Measurements from ENCODE around the gene NDUFA8. TPM values are rescaled to one million over a fixed set of nuclear protein-coding genes. Genes with fewer than 3 reads are reported as not detected.

Gene NDUFA8
- total RNA-seq, 1 experiment from 2014 or later: 60.7 TPM

- peaks cover 1 to 8% (median 5%) of the 10 kb centered on the region in 3 experiments; a peak in 6 of 7 replicates for H3K36me3 Mint-ChIP-seq (ENCODE audit: insufficient read depth in 1 of 3, low read depth in 3 of 3)
Observed at GRCh38 chr9:122138560-122139268, 20.9 kb downstream of the NDUFA8 start.

More at GRCh38 chr9:122138560-122139268, 20.9 kb downstream of the NDUFA8 start:
- no CpG with 5 or more reads among the region's 10 CpGs for WGBS (ENCODE audit: extremely low coverage, insufficient read length, low lambda C conversion rate)
- no peaks in the 10 kb centered on the region for H3K9me3 ChIP-seq (ENCODE audit: control insufficient read depth, low read depth, low read length)
- H2BK20ac ChIP-seq (ENCODE audit: low read depth, low read length, poor library complexity, severe bottlenecking): no peak overlapping the region
- H3K4me1 Mint-ChIP-seq: peaks cover 23 to 36% of the 10 kb centered on the region in 2 experiments
- H3K14ac ChIP-seq (ENCODE audit: insufficient read depth, low read length): no peak overlapping the region
- peaks cover 2% of the 10 kb centered on the region; the same call in 1 of the 2 replicates for H3K4me1 ChIP-seq (ENCODE audit: insufficient read depth, low read length)
- no peaks in the 10 kb centered on the region for H3K27me3 ChIP-seq (ENCODE audit: insufficient read depth, low read length)
- H3K23me2 ChIP-seq (ENCODE audit: insufficient read length, low read depth, low read length, poor library complexity, severe bottlenecking): no peaks in the 10 kb centered on the region
- no peak overlapping the region for H3K9ac ChIP-seq (ENCODE audit: extremely low read depth, insufficient read length, low read length)
- H2BK15ac ChIP-seq (ENCODE audit: low read depth, low read length): no peak overlapping the region
- H2AFZ ChIP-seq (ENCODE audit: low read length): no peak overlapping the region
- H4K91ac ChIP-seq (ENCODE audit: insufficient read length, low read depth, low read length): no peak overlapping the region
- no peak overlapping the region for H3K4me3 Mint-ChIP-seq
- no peak overlapping the region for H3K18ac ChIP-seq (ENCODE audit: insufficient read length, low read depth, low read length)
- no peak overlapping the region for H2BK120ac ChIP-seq (ENCODE audit: low read depth, low read length, poor library complexity, severe bottlenecking)
- peaks cover 8% of the 10 kb centered on the region for H3K27me3 Mint-ChIP-seq (ENCODE audit: low read depth)
- no peaks in the 10 kb centered on the region for H3K79me1 ChIP-seq (ENCODE audit: insufficient read depth, low read depth, low read length, poor library complexity, severe bottlenecking)
- H3K23ac ChIP-seq (ENCODE audit: insufficient read length, low read depth, low read length): no peak overlapping the region
- no peak overlapping the region for H3T11ph ChIP-seq (ENCODE audit: low read length)
- H4K5ac ChIP-seq (ENCODE audit: insufficient read length, low read depth, low read length): no peak overlapping the region
- no peak for TF ChIP-seq CTCF (conservative IDR thresholded peaks at IDR 0.05)
- no peaks in the 10 kb centered on the region for H4K20me1 ChIP-seq (ENCODE audit: control insufficient read depth, insufficient read depth, insufficient read length)
- H3K9me3 Mint-ChIP-seq: no peaks in the 10 kb centered on the region; a peak in 1 of 5 replicates
- no peak overlapping the region for H2AK5ac ChIP-seq (ENCODE audit: insufficient read length, low read length)
- no peak overlapping the region for H3K27ac ChIP-seq (ENCODE audit: insufficient read length, low read depth, low read length)
- no peak overlapping the region for H4K8ac ChIP-seq (replicated peaks; ENCODE audit: insufficient read length, low read depth, low read length)
- no peak overlapping the region for H3K56ac ChIP-seq (ENCODE audit: insufficient read length, low read depth, low read length)
- H3K27ac Mint-ChIP-seq: no peak overlapping the region
- H3K4me2 ChIP-seq (ENCODE audit: insufficient read depth, insufficient read length, low read length): no peak overlapping the region
- no peak overlapping the region for H2BK5ac ChIP-seq (ENCODE audit: insufficient read length, low read length)
- no peak overlapping the region for H3K4ac ChIP-seq (ENCODE audit: low read depth, low read length)
- no peak overlapping the region for H2BK12ac ChIP-seq (ENCODE audit: insufficient read length, low read depth, low read length)
- DNase-seq: no peak
- no peaks in the 10 kb centered on the region for H3K79me2 ChIP-seq (ENCODE audit: insufficient read depth, low read length)

All from H9 (cell line).